ENCODE measurements around the gene CTCF. TPM values are rescaled to one million over a fixed set of nuclear protein-coding genes. Genes with fewer than 3 reads are reported as not detected.

Gene CTCF
- polyA plus RNA-seq, 1 donor from 2014 or later, result 70.9 TPM

Other genes starting within 250 kb of the CTCF start
- not detected for gene KCTD19, start 235.8 kb upstream of the CTCF start, polyA plus RNA-seq
- not detected for gene LRRC36, start 235.7 kb upstream of the CTCF start, polyA plus RNA-seq
- gene TPPP3, start 169.0 kb upstream of the CTCF start, polyA plus RNA-seq, result not detected
- 0.33 TPM for gene ZDHHC1, start 146.0 kb upstream of the CTCF start, polyA plus RNA-seq
- gene HSD11B2, start 131.4 kb upstream of the CTCF start, polyA plus RNA-seq, result not detected
- 160 TPM for gene ATP6V0D1, start 81.4 kb upstream of the CTCF start, polyA plus RNA-seq
- not detected for gene AGRP, start 79.0 kb upstream of the CTCF start, polyA plus RNA-seq
- gene RIPOR1, start 33.7 kb upstream of the CTCF start, polyA plus RNA-seq, result 43.8 TPM
- 14.5 TPM for gene CARMIL2, start 82.6 kb downstream of the CTCF start, polyA plus RNA-seq
- 48.6 TPM for gene ACD, start 97.7 kb downstream of the CTCF start, polyA plus RNA-seq
- gene PARD6A, start 98.4 kb downstream of the CTCF start, polyA plus RNA-seq, result 18.5 TPM
- gene ENKD1, start 104.2 kb downstream of the CTCF start, polyA plus RNA-seq, result 1.8 TPM
- gene C16orf86, start 104.3 kb downstream of the CTCF start, polyA plus RNA-seq, result 8.2 TPM
- 13.4 TPM for gene GFOD2, start 156.8 kb downstream of the CTCF start, polyA plus RNA-seq
- 10.9 TPM for gene RANBP10, start 244.0 kb downstream of the CTCF start, polyA plus RNA-seq
- gene TSNAXIP1, start 244.4 kb downstream of the CTCF start, polyA plus RNA-seq, result not detected